ENCODE measurements around the gene GPR162. TPM values are rescaled to one million over a fixed set of nuclear protein-coding genes. Genes with fewer than 3 reads are reported as not detected.

The GPR162 gene
- total and polyA plus RNA-seq, 2 of the 4 experiments (the other 2 are of a cell fraction): 2.9 to 6.0 TPM

- Histone ChIP-seq H4K20me1 (ENCODE audit: insufficient read depth, low read length) (peaks cover 12% of the 10 kb centered on the region), H3K56ac (ENCODE audit: extremely low read depth, insufficient read depth, low read length) (no peak overlapping the region), H3K9me1 (ENCODE audit: insufficient read depth, low read length) (peaks cover 4% of the 10 kb centered on the region; the same call in 1 of the 2 replicates), H2BK15ac (ENCODE audit: low read depth, low read length) (no peak overlapping the region), H3K27me3 (ENCODE audit: control insufficient read depth, insufficient read depth, low read length) (no peaks in the 10 kb centered on the region), H3K4ac (ENCODE audit: low read depth, low read length) (no peak overlapping the region), H4K8ac (ENCODE audit: low read depth in 2 of 2, low read length in 2 of 2) (no peak overlapping the region), H3K14ac (replicated peaks; ENCODE audit: low read depth, low read length) (no peak overlapping the region), H3K4me3 (ENCODE audit: insufficient read depth, low read depth, low read length) (no peak overlapping the region), H3K18ac (ENCODE audit: low read depth, low read length) (no peak overlapping the region), H3K79me1 (ENCODE audit: low read depth in 1 of 2, low read length in 2 of 2) (peaks cover 17 to 50% of the 10 kb centered on the region in 2 experiments), H2AK5ac (ENCODE audit: low read depth, low read length) (no peak overlapping the region), H4K5ac (ENCODE audit: low read depth, low read length) (no peak overlapping the region), H3K23ac (ENCODE audit: low read depth, low read length) (no peak overlapping the region), H2AFZ (replicated peaks; ENCODE audit: low read length, poor library complexity) (no peak overlapping the region), H2BK120ac (ENCODE audit: low read depth, low read length) (no peak overlapping the region), H3K27ac (ENCODE audit: insufficient read depth, low read length) (no peak overlapping the region), H3K4me1 (ENCODE audit: control insufficient read depth, insufficient read depth, low read length) (peaks cover 7% of the 10 kb centered on the region), H3K4me2 (ENCODE audit: low read depth, low read length) (no peak overlapping the region), H2AK9ac (replicated peaks; ENCODE audit: low read depth, low read length, poor library complexity) (no peak overlapping the region), H3K9ac (ENCODE audit: low read depth, low read length) (no peak overlapping the region), H4K91ac (ENCODE audit: insufficient read depth, low read depth, low read length) (no peak overlapping the region), H3K36me3 (ENCODE audit: control insufficient read depth, insufficient read depth, low read length) (peaks cover 56% of the 10 kb centered on the region), H2BK5ac (ENCODE audit: low read depth, low read length, poor library complexity, severe bottlenecking) (no peak overlapping the region), H3K9me3 (ENCODE audit: control insufficient read depth, insufficient read depth, low read length) (no peaks in the 10 kb centered on the region), H2BK20ac (ENCODE audit: low read depth, low read length) (no peak overlapping the region)
- dilution Hi-C loops (cut with HindIII; ENCODE audit: low sequenced_read_pairs, unreplicated experiment): no loop called here
- DNase-seq (peak; percentile 30), ATAC-seq (ENCODE audit: low read depth) (no peak)
- intact Hi-C loops (cut with micrococcal nuclease): no loop called here
- in situ Hi-C loops (cut with MboI; ENCODE audit: low sequenced_read_pairs): no loop called here
- no TSS peak for BruUV-seq (replicated peaks)
- TF ChIP-seq, protein P1, sequence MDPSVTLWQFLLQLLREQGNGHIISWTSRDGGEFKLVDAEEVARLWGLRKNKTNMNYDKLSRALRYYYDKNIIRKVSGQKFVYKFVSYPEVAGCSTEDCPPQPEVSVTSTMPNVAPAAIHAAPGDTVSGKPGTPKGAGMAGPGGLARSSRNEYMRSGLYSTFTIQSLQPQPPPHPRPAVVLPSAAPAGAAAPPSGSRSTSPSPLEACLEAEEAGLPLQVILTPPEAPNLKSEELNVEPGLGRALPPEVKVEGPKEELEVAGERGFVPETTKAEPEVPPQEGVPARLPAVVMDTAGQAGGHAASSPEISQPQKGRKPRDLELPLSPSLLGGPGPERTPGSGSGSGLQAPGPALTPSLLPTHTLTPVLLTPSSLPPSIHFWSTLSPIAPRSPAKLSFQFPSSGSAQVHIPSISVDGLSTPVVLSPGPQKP (IDR thresholded peaks at IDR 0.05; ENCODE audit: borderline replicate concordance, low read depth, low read length): no peak
- TF ChIP-seq CEBPB (IDR thresholded peaks at IDR 0.05; ENCODE audit: low read depth, low read length) (no peak), NFE2L2 (IDR thresholded peaks at IDR 0.05; ENCODE audit: low read depth, low read length) (no peak), MXI1 (IDR thresholded peaks at IDR 0.05; ENCODE audit: borderline replicate concordance, low read depth, low read length) (no peak), CHD1 (IDR thresholded peaks at IDR 0.05; ENCODE audit: low read depth, low read length) (no peak)
- TF ChIP-seq, protein P2, sequence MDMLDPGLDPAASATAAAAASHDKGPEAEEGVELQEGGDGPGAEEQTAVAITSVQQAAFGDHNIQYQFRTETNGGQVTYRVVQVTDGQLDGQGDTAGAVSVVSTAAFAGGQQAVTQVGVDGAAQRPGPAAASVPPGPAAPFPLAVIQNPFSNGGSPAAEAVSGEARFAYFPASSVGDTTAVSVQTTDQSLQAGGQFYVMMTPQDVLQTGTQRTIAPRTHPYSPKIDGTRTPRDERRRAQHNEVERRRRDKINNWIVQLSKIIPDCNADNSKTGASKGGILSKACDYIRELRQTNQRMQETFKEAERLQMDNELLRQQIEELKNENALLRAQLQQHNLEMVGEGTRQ (IDR thresholded peaks at IDR 0.05; ENCODE audit: low read depth, low read length): no peak
- ChIA-PET POLR2A (ENCODE audit: unreplicated experiment) (interaction anchor here (0.5 kb wide), 2 partner anchors 21 to 1103 kb away, joined by 6 to 10 read pairs; no protein-coding TSS in a partner anchor), CTCF (no interaction called here)
- 87% methylated on average over 3 of the region's 6 CpGs; no CpG with 5 or more reads in 1 of the 2 experiments for WGBS, 2 experiments (ENCODE audit: extremely low coverage in 2 of 2, insufficient read length in 1 of 2)
Measured at GRCh38 chr12:6833189-6833890, 11.7 kb downstream of the GPR162 start.

All from IMR-90 (cell line).